GM19397 (cell line): Measurements from ENCODE around the gene EXOSC7.
"Not testable (repeated sequence)": the region's sequence is repeated elsewhere in the genome, so short reads cannot be mapped to it uniquely, and the experiment has no call there.

Experiments
- ATAC-seq: cut with Tn5 transposase; IDR thresholded peaks from one replicate; pipeline ENCODE4 v1.9.1; 2021; ENCODE audit warnings: mild to moderate bottlenecking, moderate library complexity; ENCODE audit not compliant: unreplicated experiment

Gene EXOSC7

DNA sequence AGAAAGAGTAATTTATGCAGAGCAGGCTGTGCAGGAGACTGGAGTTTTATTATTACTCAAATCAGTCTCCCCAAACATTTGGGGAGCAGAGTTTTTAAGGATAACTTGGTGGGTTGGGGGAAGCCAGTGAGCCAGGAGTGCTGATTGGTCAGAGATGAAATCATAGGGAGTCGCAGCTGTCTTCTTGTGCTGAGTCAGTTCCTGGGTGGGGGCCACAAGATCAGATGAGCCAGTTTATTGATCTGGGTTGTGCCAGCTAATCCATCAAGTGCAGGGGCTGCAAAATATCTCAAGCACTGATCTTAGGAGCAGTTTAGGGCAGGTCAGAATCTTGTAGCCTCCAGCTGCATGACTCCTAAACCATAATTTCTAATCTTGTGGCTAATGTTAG, 77.8 kb downstream of the EXOSC7 start:
- not testable (repeated sequence) for ATAC-seq

DNA sequence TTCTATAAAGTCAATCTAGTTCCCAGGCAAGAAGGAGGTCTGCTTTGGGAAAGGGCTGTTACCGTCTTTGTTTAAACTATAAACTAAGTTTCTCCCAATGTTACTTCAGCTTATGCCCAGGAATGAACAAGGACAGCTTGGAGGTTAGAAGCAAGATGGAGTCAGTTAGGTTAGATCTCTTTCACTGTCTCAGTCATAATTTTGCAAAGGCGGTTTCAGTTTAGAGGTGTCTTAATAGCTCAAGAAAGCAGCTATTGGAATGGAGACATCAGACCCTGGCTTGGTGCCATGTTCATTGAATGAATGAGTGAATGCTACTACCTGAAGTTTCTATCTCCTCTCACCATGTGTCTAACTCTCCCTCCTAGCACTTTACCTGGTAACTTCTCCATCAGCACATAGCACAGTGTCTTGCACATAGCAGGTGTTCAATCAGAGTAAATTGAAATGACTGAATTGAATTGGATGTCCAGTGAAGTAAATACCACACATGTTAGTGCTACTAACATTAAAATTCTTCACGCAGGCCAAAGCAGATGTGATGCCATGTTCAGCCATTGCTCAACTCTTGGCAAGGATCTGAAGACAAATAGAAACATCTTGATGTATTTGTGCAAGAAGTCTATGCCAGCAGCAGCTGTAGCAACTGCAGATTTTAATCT, 78.3 kb downstream of the EXOSC7 start:
- no peak for ATAC-seq

DNA sequence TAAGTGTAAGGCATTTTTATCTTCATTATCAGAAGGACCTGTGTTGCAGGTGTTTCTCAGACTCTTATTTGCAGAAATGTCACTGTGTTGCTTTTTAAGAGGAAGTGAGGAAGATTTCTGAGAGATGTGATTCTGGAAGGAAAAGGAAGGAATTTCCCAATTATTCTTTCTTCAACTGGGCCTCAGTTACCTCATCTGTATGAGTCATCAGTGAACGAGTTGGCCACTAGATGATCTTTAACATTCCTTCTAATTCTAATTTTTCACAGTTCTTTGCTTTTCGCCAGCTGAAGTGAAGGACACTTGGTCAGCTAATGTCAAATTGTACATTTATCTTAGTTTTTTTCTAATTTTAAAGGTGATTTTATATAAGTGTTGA, 79.0 kb downstream of the EXOSC7 start:
- ATAC-seq = no peak

DNA sequence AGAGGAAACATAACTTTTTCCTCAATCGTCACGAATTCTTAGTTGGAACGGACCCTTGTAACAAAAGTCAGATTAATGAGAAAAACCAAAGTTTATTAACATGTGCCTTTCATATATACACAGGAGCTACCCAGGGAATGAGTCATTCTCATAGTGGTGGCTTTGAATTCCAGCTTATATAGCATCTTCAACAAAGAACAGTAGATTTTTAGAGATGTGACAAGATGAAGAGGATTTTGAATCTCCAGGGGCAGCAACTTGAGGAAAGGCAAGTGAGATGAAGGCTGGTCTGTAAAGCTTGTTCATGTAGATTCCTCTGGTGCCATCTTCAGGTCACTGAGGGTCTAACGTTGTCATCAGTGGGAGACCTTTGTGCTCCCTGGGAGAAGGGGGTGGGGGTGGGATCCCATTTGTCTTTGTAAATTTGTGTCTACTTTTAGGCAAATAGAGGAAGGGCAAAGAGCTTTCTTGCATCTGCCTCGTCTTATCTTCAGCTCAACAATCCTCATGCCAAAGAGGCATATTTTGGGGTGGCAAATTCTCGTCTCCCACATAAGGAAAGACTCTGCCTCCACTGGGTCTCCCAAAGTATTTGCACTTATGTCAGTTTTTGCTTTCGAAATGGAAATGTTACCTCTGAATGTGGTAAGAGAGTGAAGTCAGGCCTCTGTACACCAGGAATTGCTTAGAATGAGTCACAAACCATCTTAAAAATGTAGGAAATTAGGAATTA, 79.5 kb downstream of the EXOSC7 start:
- ATAC-seq = no peak

DNA sequence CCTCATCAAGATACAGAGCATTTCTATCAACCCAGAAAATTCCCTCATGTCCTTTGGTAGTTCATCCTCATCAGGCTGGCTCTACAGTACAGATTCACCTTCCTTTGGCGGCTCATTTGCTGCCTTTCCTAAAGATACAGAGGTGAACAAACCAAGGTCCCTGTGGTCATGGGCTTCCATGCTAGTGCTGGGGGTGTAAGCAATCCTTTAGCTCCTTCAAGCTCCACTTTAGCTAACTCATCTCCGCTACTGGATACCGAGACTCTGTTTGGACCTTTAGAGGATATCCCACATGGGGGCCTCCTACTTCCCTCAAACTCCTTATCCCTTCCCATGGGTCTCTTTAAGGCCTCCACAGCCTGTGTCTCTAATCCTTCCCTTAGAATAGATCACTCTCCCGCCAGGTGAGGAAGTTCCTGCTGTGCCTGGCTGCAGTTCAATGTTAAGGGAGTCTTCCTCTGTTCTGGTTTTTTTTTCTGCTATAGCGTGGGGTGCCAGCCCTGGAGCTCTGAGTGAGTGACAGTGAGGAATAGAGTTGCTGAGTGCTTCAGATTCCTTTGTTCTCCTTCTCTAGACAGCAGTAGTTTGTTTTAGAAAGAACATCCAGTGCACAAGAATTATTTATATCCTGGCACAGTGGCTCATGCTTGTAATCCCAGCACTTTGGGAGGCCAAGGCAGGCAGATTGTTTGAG, 80.7 kb downstream of the EXOSC7 start:
- no peak for ATAC-seq

DNA sequence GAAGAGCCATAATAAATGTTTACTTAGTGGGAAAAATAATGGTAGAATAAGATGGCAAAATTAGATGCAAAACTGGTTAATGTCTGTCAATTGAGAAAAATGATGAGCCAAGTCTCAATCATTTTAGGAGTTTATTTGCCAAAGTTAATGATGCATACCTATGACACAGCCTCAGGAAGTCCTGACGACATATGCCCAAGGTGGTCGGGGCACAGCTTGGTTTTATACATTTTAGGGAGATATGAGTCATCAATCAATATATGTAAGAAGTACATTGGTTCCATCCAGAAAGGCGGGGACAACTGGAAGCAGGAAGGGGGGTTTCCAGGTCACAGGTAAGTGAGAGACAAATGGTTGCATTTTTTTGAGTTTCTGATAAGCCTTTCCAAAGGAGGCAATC, 81.5 kb downstream of the EXOSC7 start:
- ATAC-seq = no peak

DNA sequence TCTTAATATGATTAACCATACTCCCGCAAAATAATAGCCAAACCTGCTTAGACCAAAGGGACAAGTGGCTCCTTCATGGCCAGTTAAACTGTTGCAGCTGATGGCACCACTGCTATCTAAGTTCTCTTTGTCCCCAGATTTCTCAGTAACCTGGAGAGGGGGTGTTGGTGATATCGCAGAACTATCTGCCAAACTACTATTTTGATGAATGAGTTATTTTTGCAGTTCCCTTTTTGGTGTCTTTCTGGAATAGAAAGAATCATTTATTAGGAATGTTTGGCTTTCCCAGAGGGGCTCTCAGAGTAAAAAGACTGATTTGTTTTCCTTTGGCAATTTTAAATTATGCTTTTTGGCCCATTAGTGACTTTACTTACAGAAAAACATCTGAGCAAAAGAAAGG, 83.1 kb downstream of the EXOSC7 start:
- no peak for ATAC-seq

DNA sequence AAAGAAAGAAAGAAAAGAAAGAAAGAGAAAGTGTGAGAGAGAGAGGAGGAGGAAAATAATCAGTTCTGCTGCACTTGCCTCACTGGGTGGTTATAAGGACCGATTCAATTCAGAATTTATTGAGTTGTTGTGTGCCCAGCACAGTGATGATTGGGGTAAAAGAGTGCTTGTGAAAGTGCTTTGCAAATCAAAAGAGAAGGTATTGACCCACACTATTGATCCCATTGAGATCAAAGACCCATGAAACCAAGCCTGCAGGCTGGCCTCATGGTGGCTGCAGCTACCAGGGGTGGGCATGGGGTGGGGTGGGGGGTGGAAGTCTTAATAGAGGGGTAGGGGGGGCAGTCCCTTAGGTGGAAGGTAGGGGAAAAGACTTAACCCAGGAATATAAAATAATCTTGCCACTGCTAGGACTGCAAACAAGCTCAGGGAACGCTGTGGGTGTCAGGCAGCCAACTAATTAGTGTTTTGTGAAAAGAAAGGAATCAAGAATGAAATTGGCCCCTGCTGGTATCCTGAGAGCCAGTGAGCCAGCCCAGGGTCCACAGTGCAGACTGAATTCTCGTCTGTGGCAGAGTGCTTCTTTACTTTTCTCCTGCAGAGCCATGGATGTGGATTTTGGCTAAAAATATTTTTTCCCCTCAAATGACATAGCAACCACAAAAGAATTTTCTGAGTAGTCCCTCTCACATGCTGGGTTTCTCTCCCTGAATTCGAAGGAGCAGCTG, 84.3 kb downstream of the EXOSC7 start:
- no peak for ATAC-seq
